ENCODE results near the gene DNAJC2.

DNA sequence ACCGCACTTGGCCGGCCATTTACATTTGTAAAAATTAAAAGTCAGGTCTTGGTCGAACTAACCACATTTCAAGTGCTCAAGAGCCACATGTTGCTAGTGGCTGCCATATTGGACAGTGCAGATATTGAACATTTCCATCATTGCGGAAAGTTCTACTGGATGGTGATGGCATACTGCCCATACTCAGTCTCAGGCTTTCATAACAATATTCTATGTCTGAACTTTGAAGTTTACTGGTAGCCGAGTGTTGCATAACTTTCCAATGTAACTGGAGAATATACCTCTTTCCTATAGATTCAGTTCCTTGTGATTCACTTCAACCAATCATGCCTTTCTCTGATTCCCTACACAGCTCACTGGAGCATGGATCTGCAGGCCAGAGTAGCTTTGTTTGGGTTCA is 46.6 kb upstream of the DNAJC2 start:
- no peak for TF ChIP-seq ISL1 (CRISPR knock-in tag; IDR thresholded peaks at IDR 0.05)
- TF ChIP-seq, protein P1, sequence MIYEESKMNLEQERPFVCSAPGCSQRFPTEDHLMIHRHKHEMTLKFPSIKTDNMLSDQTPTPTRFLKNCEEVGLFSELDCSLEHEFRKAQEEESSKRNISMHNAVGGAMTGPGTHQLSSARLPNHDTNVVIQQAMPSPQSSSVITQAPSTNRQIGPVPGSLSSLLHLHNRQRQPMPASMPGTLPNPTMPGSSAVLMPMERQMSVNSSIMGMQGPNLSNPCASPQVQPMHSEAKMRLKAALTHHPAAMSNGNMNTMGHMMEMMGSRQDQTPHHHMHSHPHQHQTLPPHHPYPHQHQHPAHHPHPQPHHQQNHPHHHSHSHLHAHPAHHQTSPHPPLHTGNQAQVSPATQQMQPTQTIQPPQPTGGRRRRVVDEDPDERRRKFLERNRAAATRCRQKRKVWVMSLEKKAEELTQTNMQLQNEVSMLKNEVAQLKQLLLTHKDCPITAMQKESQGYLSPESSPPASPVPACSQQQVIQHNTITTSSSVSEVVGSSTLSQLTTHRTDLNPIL (CRISPR knock-in tag; IDR thresholded peaks at IDR 0.05; ENCODE audit: low read depth) = no peak
- no peak for TF ChIP-seq RARB (CRISPR knock-in tag; IDR thresholded peaks at IDR 0.05)
